Astrocyte (in vitro differentiated cells and primary cell): ENCODE results near the gene NSD2. TPM values are rescaled to one million over a fixed set of nuclear protein-coding genes. Genes with fewer than 3 reads are reported as not detected.

Experiments
- DNase-seq: peaks from one replicate; pipeline ENCODE4 v3.0.0-alpha.2; 2010; ENCODE audit warnings: low read depth
- FAIRE-seq: peaks from 2 replicates; lab custom pipeline; 2011; peaks lifted over from hg19 to GRCh38; lab: Jason Lieb, UNC
- H2AFZ ChIP-seq: 2 replicates; pipeline ENCODE4 v1.6.0; 2012; ENCODE audit warnings: low read depth, low read length, inconsistent platforms
- H3K27ac ChIP-seq: 2 replicates; pipeline ENCODE4 v1.5.1; 2011; ENCODE audit warnings: low read depth, low read length, inconsistent platforms
- H3K27me3 ChIP-seq: 2 replicates; pipeline ENCODE4 v1.6.0; 2011; ENCODE audit warnings: low read length, inconsistent platforms; ENCODE audit not compliant: insufficient read depth
- H3K36me3 ChIP-seq: 2 replicates; pipeline ENCODE4 v1.5.1; 2011; ENCODE audit warnings: low read length, inconsistent platforms; ENCODE audit not compliant: insufficient read depth
- H3K4me1 ChIP-seq: 2 replicates; pipeline ENCODE4 v1.5.1; 2011; ENCODE audit warnings: low read length, inconsistent platforms; ENCODE audit not compliant: insufficient read depth
- H3K4me2 ChIP-seq: 2 replicates; pipeline ENCODE4 v1.6.0; 2012; ENCODE audit warnings: low read length, inconsistent platforms
- H3K4me3 ChIP-seq: 2 replicates; pipeline ENCODE4 v1.5.1; 2011; ENCODE audit warnings: low read depth, mild to moderate bottlenecking, low read length, inconsistent platforms; ENCODE audit not compliant: insufficient read depth
- H3K79me2 ChIP-seq: 2 replicates; pipeline ENCODE4 v1.6.0; 2012; ENCODE audit warnings: mild to moderate bottlenecking, low read length, inconsistent platforms; ENCODE audit not compliant: insufficient read depth
- H3K9ac ChIP-seq: 2 replicates; pipeline ENCODE4 v1.6.0; 2012; ENCODE audit warnings: mild to moderate bottlenecking, low read length, inconsistent platforms
- H3K9me3 ChIP-seq: 2 replicates; pipeline ENCODE4 v1.5.1; 2012; ENCODE audit warnings: low read depth, mild to moderate bottlenecking, low read length, inconsistent platforms; ENCODE audit not compliant: insufficient read depth
- H4K20me1 ChIP-seq: 2 replicates; pipeline ENCODE4 v1.6.0; 2012; ENCODE audit warnings: low read length, inconsistent platforms; ENCODE audit not compliant: insufficient read depth
- H3K27ac Mint-ChIP-seq: one replicate; pipeline ENCODE4 v1.8.0; 2021; ENCODE audit warnings: mild to moderate bottlenecking, mixed read lengths; ENCODE audit not compliant: unreplicated experiment
- H3K27me3 Mint-ChIP-seq: one replicate; pipeline ENCODE4 v1.8.0; 2021; ENCODE audit warnings: low read depth, mixed read lengths; ENCODE audit not compliant: unreplicated experiment
- H3K36me3 Mint-ChIP-seq: one replicate; pipeline ENCODE4 v1.8.0; 2021; ENCODE audit warnings: low read depth, mixed read lengths; ENCODE audit not compliant: unreplicated experiment
- H3K4me1 Mint-ChIP-seq: one replicate; pipeline ENCODE4 v1.8.0; 2021; ENCODE audit warnings: low read depth, mixed read lengths; ENCODE audit not compliant: unreplicated experiment
- H3K4me3 Mint-ChIP-seq: one replicate; pipeline ENCODE4 v1.8.0; 2021; ENCODE audit warnings: mild to moderate bottlenecking, moderate library complexity, mixed read lengths; ENCODE audit not compliant: unreplicated experiment
- H3K9me3 Mint-ChIP-seq: one replicate; pipeline ENCODE4 v1.8.0; 2021; ENCODE audit warnings: mild to moderate bottlenecking, mixed read lengths; ENCODE audit not compliant: unreplicated experiment
- EZH2 ChIP-seq: IDR thresholded peaks from 2 replicates; pipeline ENCODE4 v1.6.1; 2012; ENCODE audit warnings: mild to moderate bottlenecking, low read length, inconsistent platforms; ENCODE audit not compliant: insufficient read depth
- total RNA-seq: library from RNA; stranded (reverse); gene quantifications from 2 replicates; pipeline ENCODE4 v1.2.1, GENCODE V29; 2021
- TF ChIP-seq, protein P1 (sequence below): IDR thresholded peaks from 2 replicates; pipeline ENCODE4 v1.5.1; 2011; ENCODE audit warnings: low read depth, mild to moderate bottlenecking, inconsistent platforms, low read length, moderate library complexity; ENCODE audit not compliant: insufficient read depth

Gene NSD2
- total RNA-seq, 1 donor from 2014 or later, result 31.3 TPM

DNA sequence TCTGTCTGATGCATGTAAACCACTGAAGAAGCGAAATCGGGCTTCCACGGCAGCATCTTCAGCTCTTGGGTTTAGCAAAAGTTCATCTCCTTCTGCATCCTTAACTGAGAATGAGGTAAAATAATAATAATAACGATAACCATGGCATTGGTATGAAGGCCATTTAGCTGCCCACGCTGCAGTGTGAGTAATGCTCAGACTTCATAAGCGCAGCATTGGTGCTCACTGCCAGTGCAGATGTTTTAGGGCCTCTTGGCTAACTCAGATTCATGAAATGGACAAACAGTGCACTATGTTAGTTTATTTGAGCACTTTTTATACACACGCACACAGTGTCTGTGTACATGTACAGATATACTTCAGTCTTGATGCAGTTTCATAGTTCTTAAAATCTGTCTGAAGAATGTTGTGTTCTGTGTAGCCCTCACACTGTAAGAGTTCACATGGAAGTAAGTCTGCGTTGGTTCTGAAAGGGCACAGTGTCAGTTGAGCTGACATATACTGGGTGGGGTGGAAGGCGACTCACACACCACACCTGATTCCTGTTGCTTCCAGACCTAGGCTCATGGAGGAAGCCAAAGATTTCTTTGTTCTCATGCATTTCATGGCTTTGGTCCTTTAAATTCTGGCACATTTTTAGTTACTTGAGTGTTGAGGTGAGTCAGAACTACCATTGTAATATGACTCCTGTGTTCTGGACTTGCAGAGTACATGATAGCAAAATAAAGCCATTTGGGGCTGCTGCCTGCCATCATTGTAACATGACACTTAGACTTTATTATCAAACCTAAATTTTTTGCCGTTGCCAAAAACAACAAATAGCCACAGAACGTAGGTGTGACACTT is 68.7 kb downstream of the NSD2 start:
- DNase-seq (peak; percentile 98), FAIRE-seq (peak; percentile 91)
- H3K27me3 ChIP-seq, result no peaks in the 10 kb centered on the region
- peaks cover 3% of the 10 kb centered on the region for H3K36me3 Mint-ChIP-seq
- H4K20me1 ChIP-seq, result peaks cover 27% of the 10 kb centered on the region
- peaks cover 21% of the 10 kb centered on the region for H3K4me1 Mint-ChIP-seq
- peak overlapping the region; percentile 38 for H2AFZ ChIP-seq
- peak overlapping the region; percentile 80 for H3K4me2 ChIP-seq
- H3K4me3 ChIP-seq, result peak overlapping the region; percentile 27
- H3K36me3 ChIP-seq, result peaks cover 28% of the 10 kb centered on the region
- H3K27ac Mint-ChIP-seq, result peak overlapping the region; percentile 23
- H3K27me3 Mint-ChIP-seq, result no peaks in the 10 kb centered on the region
- peak overlapping the region; percentile 88 for H3K27ac ChIP-seq
- peak overlapping the region; percentile 72 for H3K9ac ChIP-seq
- H3K4me1 ChIP-seq, result peaks cover 22% of the 10 kb centered on the region
- H3K9me3 Mint-ChIP-seq, result no peaks in the 10 kb centered on the region
- peaks cover 49% of the 10 kb centered on the region for H3K79me2 ChIP-seq
- TF ChIP-seq, protein P1, sequence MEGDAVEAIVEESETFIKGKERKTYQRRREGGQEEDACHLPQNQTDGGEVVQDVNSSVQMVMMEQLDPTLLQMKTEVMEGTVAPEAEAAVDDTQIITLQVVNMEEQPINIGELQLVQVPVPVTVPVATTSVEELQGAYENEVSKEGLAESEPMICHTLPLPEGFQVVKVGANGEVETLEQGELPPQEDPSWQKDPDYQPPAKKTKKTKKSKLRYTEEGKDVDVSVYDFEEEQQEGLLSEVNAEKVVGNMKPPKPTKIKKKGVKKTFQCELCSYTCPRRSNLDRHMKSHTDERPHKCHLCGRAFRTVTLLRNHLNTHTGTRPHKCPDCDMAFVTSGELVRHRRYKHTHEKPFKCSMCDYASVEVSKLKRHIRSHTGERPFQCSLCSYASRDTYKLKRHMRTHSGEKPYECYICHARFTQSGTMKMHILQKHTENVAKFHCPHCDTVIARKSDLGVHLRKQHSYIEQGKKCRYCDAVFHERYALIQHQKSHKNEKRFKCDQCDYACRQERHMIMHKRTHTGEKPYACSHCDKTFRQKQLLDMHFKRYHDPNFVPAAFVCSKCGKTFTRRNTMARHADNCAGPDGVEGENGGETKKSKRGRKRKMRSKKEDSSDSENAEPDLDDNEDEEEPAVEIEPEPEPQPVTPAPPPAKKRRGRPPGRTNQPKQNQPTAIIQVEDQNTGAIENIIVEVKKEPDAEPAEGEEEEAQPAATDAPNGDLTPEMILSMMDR, result no peak
- no peak for TF ChIP-seq EZH2
- H3K4me3 Mint-ChIP-seq, result no peak overlapping the region
- H3K9me3 ChIP-seq, result no peaks in the 10 kb centered on the region

DNA sequence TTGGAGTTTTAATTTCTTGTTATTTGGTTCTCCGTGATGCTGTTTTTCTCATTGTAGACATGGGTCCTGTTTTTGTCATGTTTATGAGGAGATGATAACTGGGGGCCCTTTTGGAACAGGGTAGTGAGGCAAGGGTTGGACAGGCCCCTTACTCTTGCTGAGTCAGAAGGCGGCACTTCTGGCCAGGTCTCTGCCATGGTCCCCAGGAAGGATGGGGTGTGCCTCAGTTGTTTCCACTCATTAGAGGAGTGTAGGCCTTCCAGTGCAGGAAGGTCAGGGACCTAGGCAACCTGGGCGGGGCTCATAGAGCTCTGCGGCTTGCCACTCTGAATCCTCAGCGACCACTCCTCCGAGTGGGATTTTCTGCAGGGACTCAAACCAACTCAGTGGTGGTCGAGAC is 69.4 kb downstream of the NSD2 start:
- no peak overlapping the region for H3K4me3 Mint-ChIP-seq
- peaks cover 47% of the 10 kb centered on the region for H3K79me2 ChIP-seq
- H3K36me3 ChIP-seq, result peaks cover 23% of the 10 kb centered on the region
- no peak overlapping the region for H2AFZ ChIP-seq
- H4K20me1 ChIP-seq, result peaks cover 23% of the 10 kb centered on the region
- no peak for DNase-seq
- H3K36me3 Mint-ChIP-seq, result peaks cover 3% of the 10 kb centered on the region
- H3K9me3 ChIP-seq, result no peaks in the 10 kb centered on the region
- peak overlapping the region; percentile 19 for H3K9ac ChIP-seq
- H3K4me3 ChIP-seq, result peak overlapping the region; percentile 18
- peaks cover 22% of the 10 kb centered on the region for H3K4me1 ChIP-seq
- H3K27me3 ChIP-seq, result no peaks in the 10 kb centered on the region
- H3K27ac ChIP-seq, result peak overlapping the region; percentile 88
- peak overlapping the region; percentile 23 for H3K27ac Mint-ChIP-seq
- TF ChIP-seq EZH2, result no peak
- no peaks in the 10 kb centered on the region for H3K9me3 Mint-ChIP-seq
- peaks cover 21% of the 10 kb centered on the region for H3K4me1 Mint-ChIP-seq
- peak overlapping the region; percentile 80 for H3K4me2 ChIP-seq
- no peak for FAIRE-seq
- no peaks in the 10 kb centered on the region for H3K27me3 Mint-ChIP-seq

DNA sequence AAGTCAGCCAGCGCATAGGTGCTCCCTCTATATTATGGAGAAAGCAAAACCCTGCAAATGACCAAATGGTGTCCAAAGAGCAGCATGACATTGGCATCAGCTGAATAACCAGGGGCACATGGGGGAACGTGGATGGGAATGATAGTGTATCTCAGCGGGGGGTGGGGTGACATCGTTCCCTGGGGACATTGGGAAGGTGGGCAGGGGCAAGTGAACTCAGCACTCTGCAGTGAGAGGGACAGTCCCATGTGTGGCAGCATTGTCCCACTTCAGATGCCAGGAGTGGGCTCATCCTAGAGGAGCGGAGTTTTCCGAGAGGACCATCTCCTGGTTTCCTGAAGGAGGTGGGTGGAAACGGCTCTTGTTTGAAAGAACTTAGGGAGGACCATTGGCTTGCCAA is 72.7 kb downstream of the NSD2 start:
- no peak overlapping the region for H2AFZ ChIP-seq
- no peak overlapping the region for H3K4me3 ChIP-seq
- H3K27ac Mint-ChIP-seq, result no peak overlapping the region
- no peaks in the 10 kb centered on the region for H3K27me3 Mint-ChIP-seq
- H3K4me3 Mint-ChIP-seq, result no peak overlapping the region
- H3K4me1 ChIP-seq, result peaks cover 20% of the 10 kb centered on the region
- no peak for DNase-seq
- no peak for FAIRE-seq
- peaks cover 19% of the 10 kb centered on the region for H3K36me3 ChIP-seq
- H3K27ac ChIP-seq, result no peak overlapping the region
- TF ChIP-seq, protein P1, result no peak
- no peak for TF ChIP-seq EZH2
- H3K79me2 ChIP-seq, result peaks cover 44% of the 10 kb centered on the region
- H3K4me2 ChIP-seq, result no peak overlapping the region
- no peaks in the 10 kb centered on the region for H3K9me3 ChIP-seq
- no peaks in the 10 kb centered on the region for H3K27me3 ChIP-seq
- no peak overlapping the region for H3K9ac ChIP-seq
- peaks cover 25% of the 10 kb centered on the region for H4K20me1 ChIP-seq
- H3K9me3 Mint-ChIP-seq, result no peaks in the 10 kb centered on the region
- peaks cover 20% of the 10 kb centered on the region for H3K4me1 Mint-ChIP-seq
- peaks cover 3% of the 10 kb centered on the region for H3K36me3 Mint-ChIP-seq
